Pulmonary artery endothelial cell (primary cell): Measurements from ENCODE around the gene MAP1LC3A. TPM values are rescaled to one million over a fixed set of nuclear protein-coding genes. Genes with fewer than 3 reads are reported as not detected.
"Not testable (repeated sequence)": the region's sequence is repeated elsewhere in the genome, so short reads cannot be mapped to it uniquely, and the experiment has no call there.

Experiments
- DNase-seq: peaks from one replicate; pipeline ENCODE4 v3.0.0-alpha.2; 2011; ENCODE audit warnings: low read depth, low spot score
- total RNA-seq: library from RNA; depleted of rRNA; stranded (reverse); fragments of >200 nt; gene quantifications from 2 replicates; pipeline ENCODE4 v1.2.3, GENCODE V29; 2014

Gene MAP1LC3A
- total RNA-seq, result 17.5 and 22.0 TPM in 2 replicates

DNA sequence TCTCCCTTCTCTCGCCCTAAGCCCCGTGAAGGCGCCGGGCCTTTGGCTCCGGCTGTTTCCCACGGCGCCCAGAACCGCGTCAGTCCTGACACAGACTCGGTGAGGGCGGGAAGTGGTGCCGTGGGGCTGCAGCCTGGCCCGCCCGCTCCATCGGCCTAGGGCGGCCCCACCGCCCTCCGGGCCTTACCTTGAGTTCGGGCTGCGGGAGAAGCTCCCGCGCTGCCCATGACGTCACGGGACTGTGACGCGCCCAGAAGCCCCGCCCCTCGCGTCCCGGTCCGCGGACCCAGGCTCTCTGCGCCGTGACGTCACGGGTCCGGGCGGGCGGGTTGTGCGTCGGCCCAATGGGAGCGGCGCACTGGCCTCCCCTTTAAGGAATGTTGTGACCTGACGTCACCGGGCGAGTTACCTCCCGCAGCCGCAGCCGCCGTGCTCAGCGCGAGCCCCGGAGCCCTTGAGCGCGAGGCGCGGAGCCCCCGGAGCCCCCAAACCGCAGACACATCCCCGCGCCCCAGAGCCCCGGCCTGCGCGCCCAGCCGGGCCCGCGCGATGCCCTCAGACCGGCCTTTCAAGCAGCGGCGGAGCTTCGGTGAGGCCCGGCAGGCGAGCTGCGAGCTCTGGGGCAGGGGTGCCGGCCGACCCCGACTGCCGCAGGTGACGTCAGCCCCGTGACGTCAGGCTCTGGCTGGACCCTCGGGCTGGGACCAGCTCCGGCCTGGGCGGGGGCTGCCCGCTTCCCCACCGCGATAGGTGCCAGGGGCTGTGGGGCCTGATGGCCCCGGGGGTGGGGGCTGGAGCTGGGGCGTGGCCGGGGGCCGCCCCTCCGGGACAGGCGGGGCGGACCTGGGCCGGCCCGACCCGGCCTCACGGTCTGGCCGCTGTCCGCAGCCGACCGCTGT lies at the start of gene MAP1LC3A:
TSS of gene MAP1LC3A (plus strand) at position 399 of the 899 bp plus-strand sequence. CDS start at position 550, 151 bp downstream.
- peak; percentile 84 for DNase-seq

DNA sequence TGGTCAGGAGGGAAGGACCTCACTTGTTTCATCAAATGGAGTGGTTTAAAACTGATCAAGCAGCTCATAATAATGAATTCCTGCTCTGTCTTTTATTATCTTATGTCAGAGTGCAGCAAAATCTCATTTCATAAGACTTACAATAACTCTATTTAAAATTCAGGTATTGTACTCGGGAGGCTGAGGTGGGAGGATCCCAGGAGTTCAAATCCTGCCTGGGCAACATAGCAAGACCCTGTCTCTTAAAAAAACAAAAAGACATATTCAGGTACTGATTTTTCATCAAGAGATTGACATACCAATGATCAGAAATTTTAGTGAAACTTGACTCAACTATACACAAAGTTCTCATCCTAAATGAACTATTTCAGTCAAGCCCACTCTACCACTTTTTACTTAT lies 47.9 kb upstream of the MAP1LC3A start:
- no peak for DNase-seq

DNA sequence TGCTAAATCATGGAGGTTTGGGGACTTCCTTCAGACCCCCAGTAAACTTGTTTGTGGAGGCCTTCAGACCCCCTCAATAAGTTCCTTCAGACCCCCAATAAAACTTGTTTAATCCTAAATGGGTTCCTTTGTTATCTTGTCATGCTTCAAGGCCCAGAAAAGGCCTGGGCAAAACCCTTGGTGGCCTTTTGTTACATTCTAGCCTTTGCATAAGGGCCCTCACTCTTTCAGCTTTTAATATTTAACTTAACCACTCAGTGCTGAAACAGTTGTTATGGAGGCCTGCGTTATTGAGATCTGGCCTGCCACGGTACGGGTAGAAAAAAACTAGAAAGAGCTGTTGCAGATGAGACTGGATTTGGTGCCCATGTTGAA lies 46.6 kb upstream of the MAP1LC3A start:
- DNase-seq, result no peak

DNA sequence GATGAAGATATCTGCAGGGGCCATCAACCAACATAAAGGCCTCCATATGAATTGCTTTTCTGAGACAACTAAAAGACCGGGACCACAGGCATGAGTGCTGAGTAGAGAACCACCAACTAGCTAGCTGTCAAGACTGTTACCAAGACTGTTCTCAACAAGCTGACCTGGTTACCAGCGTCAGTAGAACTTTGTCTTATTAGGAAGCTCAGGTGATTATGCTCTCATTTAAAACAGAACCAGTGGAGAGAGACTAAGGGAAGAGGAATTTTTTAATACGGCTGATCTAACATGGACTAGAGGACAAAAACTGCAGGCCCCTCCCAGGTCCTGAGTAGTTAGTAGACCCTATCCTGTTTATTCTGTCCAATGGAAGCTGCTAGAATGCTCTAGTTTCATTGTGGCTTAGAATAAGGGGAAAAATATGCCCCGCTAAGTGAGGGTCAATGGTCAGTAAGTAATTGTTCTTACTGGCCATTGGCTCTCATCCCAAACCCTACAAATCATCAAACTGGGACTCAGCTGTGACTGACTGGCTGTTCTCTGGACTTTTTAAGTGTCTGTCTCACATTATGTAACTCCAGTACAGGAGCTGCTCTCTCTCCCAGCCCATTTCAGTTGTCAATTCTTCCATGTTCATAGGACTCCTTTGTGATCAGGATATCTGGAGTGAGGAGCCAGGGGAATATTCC lies 46.1 kb upstream of the MAP1LC3A start:
- DNase-seq, result no peak

DNA sequence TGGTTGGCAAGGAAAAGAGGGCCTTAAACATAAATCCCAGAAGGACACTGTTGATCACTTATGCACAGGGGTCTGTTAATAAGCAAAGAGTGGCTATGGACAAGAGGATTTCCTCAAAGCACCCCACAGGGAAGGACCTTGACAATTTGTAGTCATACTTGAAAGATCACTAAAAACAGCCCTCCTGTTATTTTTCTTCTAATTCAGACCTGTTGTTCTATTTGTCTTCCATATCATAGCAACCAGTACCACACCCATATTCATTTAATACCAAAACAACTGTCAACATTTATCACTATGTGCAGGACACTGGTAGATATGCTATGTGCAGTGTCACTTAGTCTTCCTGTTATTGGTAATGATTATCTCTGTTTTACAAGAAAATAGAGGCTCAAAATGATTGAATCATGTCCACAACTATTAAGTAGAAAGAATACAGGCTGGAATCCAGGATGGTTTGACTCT lies 45.5 kb upstream of the MAP1LC3A start:
- no peak for DNase-seq

DNA sequence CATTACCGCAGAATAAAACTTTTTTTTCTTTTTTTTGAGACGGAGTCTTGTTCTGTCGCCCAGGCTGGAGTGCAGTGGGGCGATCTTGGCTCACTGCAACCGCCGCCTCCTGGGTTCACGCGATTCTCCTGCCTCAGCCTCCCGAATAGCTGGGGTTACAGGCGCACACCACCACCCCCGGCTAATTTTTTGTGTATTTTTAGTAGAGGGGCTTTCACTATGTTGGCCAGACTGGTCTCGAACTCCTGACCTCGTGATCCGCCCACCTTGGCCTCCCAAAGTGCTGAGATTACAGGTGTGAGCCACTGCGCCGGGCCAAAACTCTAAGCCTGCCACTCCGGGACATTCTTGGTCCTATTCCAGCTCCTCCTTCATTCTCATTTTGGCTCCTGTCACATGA lies 44.5 kb upstream of the MAP1LC3A start:
- not testable (repeated sequence) for DNase-seq

DNA sequence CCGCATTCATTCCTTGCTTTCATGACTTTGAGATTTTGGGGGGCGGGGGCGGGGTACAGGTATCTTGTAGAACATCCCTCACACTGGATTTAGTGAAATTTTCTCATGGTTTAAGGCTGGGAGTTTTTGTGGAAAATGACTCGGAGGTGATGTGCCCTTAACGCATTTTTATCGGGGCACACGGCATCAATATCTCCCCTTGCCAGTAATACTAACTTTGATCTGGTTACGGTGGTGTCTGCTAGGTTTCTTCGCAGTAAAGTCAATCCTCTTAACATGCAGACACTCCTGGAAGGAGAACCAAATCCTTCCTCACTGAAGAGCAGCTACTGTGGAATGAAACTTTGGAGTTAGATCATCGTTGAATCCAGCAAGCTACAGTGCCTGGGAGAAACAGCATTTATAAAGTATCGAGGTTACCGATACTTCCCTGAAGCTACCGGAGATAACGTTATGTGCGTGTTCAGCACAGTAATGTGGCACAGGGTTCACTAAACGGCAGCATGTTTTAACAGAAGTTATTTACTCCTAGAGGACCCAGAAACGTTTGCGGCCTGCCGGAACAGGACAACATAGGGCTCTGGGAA lies 43.5 kb upstream of the MAP1LC3A start:
- no peak for DNase-seq

DNA sequence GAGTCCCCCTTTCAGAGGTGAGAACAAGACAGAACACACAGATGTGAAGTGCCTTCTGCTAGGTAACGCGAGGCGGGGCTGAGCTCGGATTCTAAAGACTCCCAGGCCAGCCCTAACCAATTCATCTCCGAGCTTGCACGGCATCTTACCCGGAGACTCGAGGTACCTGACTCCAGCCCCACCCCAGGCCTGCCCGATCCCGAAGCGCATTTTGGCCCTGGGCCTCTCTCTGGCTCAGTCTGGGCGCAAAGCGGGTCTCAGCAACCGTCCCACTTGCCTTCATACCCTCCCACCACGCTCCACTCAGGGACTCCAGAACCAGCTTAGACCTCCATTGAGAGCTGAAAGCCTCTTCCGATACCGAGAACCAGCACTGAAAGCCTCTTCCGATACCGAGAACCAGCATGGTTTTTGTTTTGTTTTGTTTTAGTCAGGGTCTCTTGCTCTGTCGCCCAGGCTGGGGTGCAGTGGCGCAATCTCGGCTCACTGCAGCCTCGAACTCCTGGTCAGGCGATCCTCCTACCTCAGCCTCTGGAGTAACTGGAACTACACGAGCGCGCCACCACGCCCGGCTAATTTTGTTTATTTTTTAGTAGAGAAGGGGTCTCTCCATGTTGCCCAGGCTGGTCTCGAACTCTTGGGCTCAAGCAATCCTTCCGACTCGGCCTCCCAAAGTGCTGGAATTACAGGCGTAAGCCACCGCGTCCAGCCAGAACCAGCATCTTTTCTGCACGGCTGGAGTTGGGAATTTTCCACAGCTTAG lies 42.9 kb upstream of the MAP1LC3A start:
- DNase-seq, result no peak

DNA sequence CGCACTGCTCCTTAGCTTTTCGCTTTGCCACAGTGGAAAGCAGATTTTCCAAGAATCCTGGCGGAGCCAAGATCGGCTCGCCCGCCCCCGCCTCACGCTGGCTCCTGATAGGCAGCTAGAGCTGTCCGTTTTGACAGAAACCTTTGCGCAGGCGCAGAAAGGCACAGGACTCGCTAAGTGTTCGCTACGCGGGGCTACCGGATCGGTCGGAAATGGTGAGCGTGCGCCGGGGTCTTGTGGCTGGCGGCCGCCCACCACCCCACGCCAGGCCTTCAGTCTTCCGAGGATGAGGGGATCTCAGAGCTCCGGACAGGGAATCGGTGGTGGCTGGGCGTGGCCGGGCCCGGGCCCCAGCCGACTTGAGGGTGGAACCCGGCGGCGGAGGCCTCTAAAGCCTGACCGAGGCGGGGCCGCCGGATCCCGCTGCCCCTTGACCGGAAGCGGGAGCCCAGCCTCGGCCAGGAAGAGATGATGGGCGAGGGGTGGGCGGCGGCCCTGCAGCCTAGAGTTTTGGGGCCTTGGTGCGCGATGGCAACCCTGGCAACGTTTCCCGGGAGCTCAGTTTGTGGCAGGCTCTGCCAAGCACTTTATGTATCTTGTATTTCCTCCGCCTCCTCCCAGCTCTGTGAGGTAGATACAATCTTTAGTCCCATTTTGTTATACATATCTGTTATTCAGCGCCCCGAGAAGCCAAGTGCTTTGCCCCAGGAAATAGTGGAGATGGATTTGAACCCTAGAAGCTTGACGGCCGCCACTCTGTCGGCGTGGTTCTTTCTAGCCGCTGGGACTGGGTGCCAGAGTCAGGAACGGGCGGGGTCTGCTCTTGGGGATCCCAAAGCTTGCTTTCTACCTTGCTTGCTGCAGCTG lies 42.0 kb upstream of the MAP1LC3A start, which contains the start of gene DYNLRB1:
TSS of gene DYNLRB1 (plus strand) at position 176 of the 867 bp plus-strand sequence. CDS start at position 213, 37 bp downstream.
- peak; percentile 90 for DNase-seq

DNA sequence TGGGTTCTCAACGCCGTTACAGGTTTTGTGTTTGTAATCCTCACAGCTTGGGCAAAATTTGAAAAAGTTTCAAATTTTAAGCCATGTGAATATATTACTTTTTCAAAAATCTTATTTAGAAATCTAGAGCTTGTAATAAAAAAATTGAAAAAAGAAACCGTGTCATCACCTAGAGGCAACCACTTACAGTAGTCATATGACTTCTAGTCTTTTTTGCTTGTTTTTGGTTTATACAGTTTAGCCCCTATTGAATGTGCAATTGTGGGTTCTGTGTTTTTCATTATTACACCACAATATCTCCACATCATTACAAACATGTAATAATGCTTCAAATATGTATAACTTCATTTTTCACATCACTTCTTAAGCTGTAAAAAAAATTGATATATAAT lies 41.4 kb upstream of the MAP1LC3A start:
- no peak for DNase-seq

DNA sequence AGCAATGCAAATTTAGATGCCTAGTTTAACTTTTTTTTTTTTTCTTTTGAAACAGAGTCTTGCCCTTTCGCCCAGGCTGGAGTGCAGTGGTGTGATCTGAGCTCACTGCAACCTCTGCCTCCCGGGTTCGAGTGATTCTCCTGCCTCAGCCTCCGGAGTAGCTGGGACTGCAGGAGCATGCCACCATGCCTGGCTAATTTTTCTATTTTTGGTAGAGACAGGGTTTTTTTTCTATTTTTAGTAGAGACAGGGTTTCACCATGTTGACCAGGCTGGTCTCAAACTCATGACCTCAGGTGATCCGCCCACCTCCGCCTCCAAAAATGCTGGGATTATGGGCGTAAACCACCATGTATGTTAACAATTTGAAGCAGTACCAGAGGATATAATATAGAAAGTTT lies 39.7 kb upstream of the MAP1LC3A start:
- DNase-seq, result not testable (repeated sequence)

DNA sequence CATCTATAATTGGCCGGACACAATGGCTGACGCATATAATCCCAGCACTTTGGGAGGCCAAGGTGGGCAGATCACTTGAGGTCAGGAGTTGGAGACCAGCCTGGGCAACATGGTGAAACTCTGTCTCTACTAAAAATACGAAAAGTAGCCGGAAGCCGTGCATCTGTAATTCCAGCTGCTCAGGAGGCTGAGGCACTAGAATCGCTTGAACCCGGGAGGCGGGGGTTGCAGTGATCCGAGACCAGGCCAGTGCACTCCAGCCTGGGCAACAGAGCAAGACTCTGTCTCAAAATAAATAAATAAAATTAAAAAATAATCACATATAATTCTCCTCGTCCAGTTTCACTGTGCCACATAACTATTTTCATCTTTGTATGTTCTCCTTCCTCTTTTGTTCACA lies 38.7 kb upstream of the MAP1LC3A start:
- not testable (repeated sequence) for DNase-seq

DNA sequence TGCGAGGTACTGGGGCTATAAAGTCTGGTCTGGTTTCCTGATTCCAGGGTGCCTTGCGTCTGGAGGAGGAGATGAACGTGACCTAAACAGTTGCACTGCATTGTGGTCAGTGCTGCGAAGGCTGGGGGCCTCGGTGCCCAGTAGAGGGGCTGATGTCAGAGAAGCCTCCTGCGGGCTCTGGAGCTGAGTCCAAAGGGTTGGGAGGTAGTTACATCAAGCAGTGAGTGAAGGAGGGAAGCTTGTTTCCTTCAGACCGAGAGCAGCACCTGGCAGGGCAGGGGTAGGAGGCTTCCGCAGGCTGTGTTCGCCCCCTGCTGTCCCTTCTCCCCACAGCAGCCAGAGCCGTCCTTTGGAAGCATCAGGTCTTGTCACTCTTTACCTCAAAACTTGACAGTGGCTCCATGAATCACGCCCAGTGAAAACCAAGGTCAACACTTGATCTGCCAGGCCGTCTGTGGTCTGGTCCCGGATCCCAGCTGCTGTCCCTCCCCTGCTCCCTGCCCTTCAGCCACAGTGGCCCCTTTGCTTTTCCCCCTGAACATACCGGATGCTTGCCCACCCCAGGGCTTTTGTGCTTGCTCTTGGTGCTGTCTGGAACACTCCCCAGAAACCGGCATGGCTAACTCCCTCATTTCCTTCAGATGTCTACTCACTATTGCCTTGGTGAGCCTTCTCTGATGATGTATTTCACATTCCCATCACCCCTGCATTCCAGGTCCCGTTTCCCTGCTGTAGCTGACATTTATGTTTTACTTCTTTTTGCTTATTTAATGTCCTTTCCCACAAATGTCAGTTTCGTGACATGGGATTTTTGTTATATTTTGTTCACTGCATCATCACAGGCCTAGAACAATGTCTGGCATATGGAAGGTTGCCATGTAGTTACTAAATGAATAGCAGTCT lies 35.3 kb upstream of the MAP1LC3A start:
- DNase-seq, result no peak

DNA sequence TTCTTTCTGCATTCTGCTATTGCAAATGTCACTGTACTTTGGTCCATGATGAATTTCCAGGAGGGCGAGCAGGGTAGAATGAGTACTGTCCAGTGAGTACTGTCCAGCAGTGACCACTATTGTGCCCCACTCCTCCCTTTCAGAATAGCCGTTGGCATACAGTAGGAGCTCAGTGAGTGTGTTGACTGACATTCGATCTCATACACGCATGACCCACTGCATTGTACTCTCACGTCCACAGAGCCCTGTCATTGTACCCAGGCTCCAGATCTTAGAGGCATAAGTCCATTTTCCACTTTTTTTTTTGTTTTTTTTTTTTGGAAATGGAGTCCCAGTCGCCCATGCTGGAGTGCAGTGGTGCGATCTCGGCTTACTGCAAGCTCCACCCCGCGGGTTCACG lies 34.1 kb upstream of the MAP1LC3A start:
- no peak for DNase-seq

DNA sequence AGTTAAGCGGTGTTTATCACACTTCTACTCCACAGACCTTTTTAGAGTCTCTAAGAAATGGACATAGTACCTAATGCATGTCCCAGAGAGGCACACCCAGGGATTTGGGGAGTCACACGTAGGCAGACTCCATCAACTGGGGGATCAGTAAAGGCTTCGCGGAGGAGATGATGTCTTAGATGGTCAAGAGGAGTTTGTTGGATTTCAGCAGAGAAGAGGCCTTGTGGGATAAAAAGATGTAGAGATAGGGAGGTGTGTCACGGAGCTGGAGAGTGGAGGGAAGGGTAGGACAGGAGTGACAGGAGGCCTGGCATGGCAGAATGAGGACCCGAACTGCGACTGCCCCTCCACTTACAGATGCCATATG lies 33.2 kb upstream of the MAP1LC3A start:
- DNase-seq, result no peak

DNA sequence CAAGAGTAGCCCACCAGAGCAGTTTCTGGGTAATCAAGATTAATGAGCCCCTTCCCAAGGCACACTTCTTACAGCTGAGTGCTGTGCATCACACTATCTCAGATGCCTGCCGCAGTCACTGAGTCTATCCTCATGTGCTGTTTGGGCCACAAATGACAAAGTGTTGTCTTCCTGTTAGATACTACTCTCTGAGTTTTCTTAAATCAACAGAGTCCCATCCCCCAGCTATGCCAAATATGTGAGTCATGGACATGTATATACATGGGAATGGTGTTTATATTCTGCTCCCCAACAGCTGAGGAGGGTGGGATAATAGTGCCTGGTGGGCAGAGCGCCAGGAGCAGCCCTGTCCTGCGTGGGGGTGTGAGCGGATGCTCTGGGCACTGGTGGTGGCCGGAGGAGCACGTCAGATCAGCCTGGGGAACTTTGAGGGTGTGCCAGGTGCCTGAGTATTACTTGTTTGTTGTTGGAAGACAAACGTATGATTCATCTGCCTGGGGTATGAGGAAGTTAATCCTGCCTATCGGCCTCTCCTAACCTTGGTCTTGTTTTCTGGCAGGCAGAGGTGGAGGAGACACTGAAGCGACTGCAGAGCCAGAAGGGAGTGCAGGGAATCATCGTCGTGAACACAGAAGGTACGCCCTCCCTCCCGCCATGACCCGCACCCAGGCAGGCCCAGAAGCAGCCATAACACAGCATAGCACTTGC lies 32.7 kb upstream of the MAP1LC3A start:
- DNase-seq, result peak; percentile 95

DNA sequence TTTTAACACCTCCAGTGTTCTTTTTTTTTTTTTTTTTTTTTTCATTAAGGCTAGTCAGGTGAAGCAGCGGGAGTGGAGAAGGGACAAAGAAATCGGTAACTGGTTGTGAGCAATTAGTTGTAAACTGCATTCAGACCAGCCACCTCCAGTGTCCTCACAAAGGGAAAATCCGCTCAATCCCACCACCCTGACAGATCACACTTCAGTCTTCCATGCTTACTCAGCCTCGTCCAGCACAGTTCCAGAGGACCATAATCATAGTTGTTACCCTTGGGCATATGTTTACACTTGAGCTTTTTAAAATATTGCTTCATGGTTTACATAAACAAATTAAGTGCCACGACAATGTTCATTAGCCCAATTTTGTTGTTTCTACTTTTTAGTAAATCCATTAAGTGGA lies 32.1 kb upstream of the MAP1LC3A start:
- DNase-seq, result no peak

DNA sequence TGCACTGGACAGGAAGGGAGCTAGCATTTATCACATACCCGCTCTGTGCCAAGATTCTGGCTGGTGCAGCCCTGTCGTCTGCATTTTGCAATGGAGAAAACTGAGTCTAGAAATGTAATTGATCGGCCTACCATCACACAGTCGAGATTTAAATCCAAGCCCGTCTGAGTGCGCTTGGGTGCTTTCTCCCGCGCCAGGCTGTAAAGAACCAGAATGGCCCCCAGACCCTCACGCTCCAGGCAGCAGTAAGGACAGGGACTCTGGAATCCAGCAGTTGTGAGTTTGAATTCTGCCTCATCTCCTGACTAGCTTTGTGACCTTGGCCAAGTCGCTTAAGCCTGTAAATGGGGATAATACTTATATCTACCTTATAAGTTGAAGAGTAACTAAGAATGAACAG lies 31.5 kb upstream of the MAP1LC3A start:
- no peak for DNase-seq

DNA sequence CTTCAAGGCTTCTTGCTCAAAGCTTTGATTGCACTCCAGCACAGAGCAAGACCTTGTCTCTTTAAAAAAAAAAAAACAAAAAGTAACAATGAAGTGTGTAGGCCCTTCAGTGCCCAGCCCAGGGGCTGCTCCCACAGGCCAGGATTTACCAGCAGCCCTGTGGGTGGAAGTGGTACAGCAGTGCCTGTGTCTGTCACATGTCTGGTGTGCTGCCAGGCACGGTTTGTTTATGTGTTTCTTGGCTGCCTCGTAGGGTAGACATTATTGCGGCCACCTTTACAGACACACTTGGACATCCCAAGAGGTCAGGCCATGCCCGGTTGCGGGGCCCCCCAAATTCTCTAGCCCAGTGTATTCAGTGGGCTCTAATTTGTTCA lies 29.6 kb upstream of the MAP1LC3A start:
- no peak for DNase-seq
